22Rv1 (cell line): Measurements from ENCODE around the gene SLC6A9.

Source experiments
- H3K27ac ChIP-seq: fragments of 450-650 bp; 2 replicates; pipeline ENCODE4 v1.5.1; 2017
- ZFX ChIP-seq: fragments of 450-650 bp; IDR thresholded peaks from 2 replicates; pipeline ENCODE4 v1.6.1; 2017; ENCODE audit warnings: antibody characterized with exemption, borderline replicate concordance
- TF ChIP-seq, protein P1 (sequence below): fragments of 450-650 bp; IDR thresholded peaks from 2 replicates; pipeline ENCODE4 v1.5.1; 2017; ENCODE audit warnings: mild to moderate bottlenecking

SLC6A9 gene

DNA sequence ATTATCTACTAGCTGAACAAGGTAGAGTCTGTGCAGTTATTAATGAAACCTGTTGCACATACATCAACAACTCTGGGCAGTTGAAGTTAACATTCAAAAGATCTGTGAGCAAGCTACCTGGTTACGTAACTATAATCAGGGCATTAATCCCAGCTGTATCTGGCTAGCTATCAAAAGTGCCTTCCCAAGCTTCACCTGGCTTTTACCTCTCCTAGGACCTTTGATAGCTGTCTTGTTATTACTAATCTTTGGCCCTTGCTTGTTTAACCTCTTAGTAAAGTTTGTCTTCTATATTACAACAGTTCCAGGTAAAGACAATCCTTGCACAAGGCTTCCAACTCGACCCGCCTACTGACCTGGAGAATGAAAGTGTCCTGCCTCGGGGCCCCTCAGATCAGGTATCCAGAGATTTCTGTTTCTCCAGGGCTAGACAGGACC lies 29.6 kb upstream of the SLC6A9 start:
- no peak overlapping the region for H3K27ac ChIP-seq
- TF ChIP-seq, protein P1, sequence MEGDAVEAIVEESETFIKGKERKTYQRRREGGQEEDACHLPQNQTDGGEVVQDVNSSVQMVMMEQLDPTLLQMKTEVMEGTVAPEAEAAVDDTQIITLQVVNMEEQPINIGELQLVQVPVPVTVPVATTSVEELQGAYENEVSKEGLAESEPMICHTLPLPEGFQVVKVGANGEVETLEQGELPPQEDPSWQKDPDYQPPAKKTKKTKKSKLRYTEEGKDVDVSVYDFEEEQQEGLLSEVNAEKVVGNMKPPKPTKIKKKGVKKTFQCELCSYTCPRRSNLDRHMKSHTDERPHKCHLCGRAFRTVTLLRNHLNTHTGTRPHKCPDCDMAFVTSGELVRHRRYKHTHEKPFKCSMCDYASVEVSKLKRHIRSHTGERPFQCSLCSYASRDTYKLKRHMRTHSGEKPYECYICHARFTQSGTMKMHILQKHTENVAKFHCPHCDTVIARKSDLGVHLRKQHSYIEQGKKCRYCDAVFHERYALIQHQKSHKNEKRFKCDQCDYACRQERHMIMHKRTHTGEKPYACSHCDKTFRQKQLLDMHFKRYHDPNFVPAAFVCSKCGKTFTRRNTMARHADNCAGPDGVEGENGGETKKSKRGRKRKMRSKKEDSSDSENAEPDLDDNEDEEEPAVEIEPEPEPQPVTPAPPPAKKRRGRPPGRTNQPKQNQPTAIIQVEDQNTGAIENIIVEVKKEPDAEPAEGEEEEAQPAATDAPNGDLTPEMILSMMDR, result no peak
- TF ChIP-seq ZFX, result no peak

DNA sequence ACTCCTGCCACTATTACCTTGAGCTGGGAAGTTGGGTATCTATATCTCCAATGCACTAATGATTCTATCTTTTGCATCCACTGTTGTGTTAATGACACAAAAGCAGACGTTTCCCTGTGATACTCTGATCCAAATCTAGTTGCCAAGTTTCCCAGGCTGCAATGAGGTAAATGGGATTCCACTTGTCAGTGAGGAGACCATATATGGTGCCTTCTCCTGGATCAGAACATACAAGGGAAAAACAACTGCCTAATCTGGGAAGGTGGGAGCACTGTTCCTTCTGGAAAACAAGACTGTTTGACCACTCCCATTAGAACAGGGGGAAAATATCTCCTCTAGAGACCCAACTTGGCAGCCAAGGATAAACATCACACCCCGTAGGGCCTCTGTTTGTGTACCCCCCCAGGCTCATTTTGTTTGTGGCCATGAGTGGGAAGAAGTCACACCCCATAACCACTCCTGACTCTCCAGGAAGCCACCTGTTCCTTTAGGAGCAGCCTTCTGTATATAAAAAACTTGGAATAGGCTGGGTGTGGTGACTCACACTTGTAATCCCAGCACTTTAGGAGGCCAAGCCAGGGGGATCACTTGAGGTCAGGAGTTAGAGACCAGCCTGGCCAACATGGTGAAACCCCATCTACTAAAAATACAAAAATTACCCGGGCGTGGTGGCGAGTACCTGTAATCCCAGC lies 28.5 kb upstream of the SLC6A9 start:
- no peak overlapping the region for H3K27ac ChIP-seq
- no peak for TF ChIP-seq ZFX
- TF ChIP-seq, protein P1, result no peak

DNA sequence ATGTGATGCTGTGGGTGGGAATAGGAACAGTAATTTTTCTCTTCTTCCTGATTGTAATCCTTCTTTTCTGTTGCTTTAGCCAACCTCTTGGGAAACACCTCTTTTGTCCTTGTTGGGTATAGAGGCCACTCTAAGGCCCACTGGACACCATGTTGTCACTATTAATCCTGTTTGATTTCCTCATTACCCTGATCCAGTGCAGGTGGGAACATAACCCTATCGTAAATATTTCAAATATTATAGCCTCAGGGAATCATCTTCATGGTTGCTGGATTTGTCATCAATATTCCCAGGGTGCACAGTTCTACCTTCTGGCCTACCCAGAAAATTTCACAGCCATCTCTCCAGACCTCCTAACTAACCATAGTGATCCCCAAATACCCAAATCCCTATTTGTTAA lies 27.9 kb upstream of the SLC6A9 start:
- H3K27ac ChIP-seq, result no peak overlapping the region
- TF ChIP-seq ZFX, result no peak
- TF ChIP-seq, protein P1, result no peak

DNA sequence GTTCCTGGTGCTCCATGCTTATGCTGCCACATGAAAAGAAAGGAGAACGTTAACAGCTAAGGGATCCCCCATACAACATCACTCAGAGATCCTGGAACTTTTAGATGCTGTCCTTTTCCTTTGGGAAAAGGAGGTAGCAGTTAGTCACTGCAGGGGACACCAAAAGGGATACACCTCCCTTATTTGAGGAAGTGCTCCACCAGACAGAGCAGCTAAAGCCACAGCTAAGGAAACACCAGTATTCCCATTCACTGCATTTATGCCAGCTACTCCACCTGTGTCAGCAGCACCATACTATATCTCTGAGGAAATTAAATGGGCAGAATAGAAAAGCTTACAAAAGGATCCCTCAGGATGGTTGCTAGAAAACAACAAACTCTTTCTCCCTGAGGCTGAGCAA lies 26.0 kb upstream of the SLC6A9 start:
- TF ChIP-seq, protein P1, result no peak
- TF ChIP-seq ZFX, result no peak

DNA sequence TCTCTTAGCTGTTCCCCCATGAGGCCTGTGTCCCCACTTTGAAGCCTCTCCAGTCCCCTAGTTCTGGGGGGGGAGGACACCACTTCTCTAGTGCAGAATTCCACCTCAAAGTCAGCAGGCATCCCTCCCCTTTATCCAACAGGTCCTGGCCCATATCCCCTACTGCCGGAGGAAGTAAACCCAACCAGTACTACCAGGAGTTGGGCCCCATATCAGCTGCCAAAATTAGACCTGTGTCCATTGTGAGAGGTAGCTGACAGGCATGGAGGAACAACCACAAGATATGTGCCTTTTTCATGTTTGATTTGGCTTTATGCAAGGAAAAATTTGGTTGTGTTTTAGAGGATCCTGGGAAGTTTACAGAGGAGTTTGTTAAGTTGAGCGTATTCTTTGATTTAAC lies 22.1 kb upstream of the SLC6A9 start:
- TF ChIP-seq ZFX, result no peak
- TF ChIP-seq, protein P1, result no peak
- H3K27ac ChIP-seq, result no peak overlapping the region

More for the DNA sequence above, 26.0 kb upstream of the SLC6A9 start:
- no peak overlapping the region for H3K27ac ChIP-seq

DNA sequence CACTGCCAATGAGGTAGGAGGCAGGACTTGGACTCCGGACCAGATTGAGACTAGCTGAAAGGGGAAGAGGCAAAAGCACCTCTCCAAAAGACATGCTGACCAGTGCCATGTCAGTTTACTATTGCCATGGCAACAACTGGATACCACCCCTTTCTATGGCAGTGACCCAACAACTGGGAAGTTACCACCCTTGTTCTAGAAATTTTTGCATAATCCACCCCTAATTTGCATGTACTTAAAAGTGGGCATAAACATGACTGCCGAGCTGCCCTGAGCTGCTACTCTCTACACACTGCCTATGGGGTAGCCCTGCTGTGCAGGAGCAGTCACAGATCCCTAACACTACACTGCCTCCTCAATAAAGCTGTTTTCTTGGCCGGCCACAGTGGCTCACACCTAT lies 19.0 kb upstream of the SLC6A9 start:
- TF ChIP-seq ZFX, result no peak
- TF ChIP-seq, protein P1, result no peak

DNA sequence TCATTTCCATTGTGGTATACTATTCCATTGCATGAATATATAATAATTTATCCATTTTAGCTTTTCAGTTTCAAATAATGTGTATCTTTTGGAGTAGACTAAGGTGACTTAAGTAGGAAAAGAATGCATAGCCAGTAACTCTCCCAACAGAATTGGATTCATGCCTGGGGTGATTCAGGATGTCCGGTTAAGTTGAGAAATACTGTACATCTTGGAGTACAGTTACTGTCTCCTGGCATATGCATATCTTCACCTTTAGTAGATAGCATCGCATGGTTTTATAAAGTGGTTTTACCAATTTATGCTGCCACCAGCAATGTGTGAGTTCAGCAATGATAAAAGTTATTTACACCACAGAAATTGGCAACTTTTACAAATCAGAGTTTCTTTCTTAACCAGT lies 18.6 kb upstream of the SLC6A9 start:
- no peak overlapping the region for H3K27ac ChIP-seq
- no peak for TF ChIP-seq ZFX
- TF ChIP-seq, protein P1, result no peak

More for the DNA sequence above, 19.0 kb upstream of the SLC6A9 start:
- no peak overlapping the region for H3K27ac ChIP-seq
